Pancreas (tissue), 10 donors: ENCODE data around the gene SEC16A. TPM values are rescaled to one million over a fixed set of nuclear protein-coding genes. Genes with fewer than 3 reads are reported as not detected.

ENCODE experiments used
- ATAC-seq, 4 donors: fragments of 200-7000 bp; cut with Tn5 transposase; one replicate each; pipeline versions ENCODE4 v1.8.0 to v1.9.1; 2020; ENCODE audit warnings: mild to moderate bottlenecking in 4 of 4, moderate library complexity in 4 of 4
- DNase-seq, 6 donors: peaks; one replicate each; pipeline ENCODE4 v3.0.0-alpha.2; 2020
- FAIRE-seq: peaks from 2 replicates; lab custom pipeline; 2012; peaks lifted over from hg19 to GRCh38; lab: Jason Lieb, UNC
- H3K27ac ChIP-seq, 4 donors: fragments of 200-600 bp; sonication (generic); 1 replicate in 3 of 4; 2 replicates in 1 of 4; pipeline versions ENCODE4 v1.5.0 to v1.8.0; 2020
- H3K27me3 ChIP-seq, 4 donors: fragments of 200-600 bp; one replicate each; pipeline ENCODE4 v1.8.0; 2021
- H3K36me3 ChIP-seq, 3 donors: fragments of 200-600 bp; sonication (generic) in 1 of 3; one replicate each; pipeline versions ENCODE4 v1.5.0 to v1.8.0; 2020 to 2021
- H3K4me1 ChIP-seq, 3 donors: fragments of 200-600 bp; one replicate each; pipeline ENCODE4 v1.8.0; 2021
- H3K4me3 ChIP-seq, 4 donors: fragments of 200-600 bp; sonication (generic) in 2 of 4; one replicate each; pipeline versions ENCODE4 v1.5.0 to v1.8.0; 2020 to 2021
- H3K9me3 ChIP-seq, 4 donors: fragments of 200-600 bp; one replicate each; pipeline ENCODE4 v1.8.0; 2021
- CTCF ChIP-seq, 4 donors: fragments of 200-600 bp; sonication (generic) in 3 of 4; IDR thresholded peaks; one replicate each; pipeline versions ENCODE4 v1.5.0 to v1.8.0; 2021; ENCODE audit warnings: antibody characterized with exemption in 4 of 4
- WGBS, 2 donors: extraction: QIAGEN DNeasy Blood & Tissue Kit; methylation state at CpG; one replicate each; pipeline ENCODE4 v1.1.7; 2013; 5-methylcytosine and 5-hydroxymethylcytosine counted together
- intact Hi-C, 3 donors: fragments of 100-400 bp; cut with DNase I; formaldehyde crosslinking; loops; one replicate each; pipeline versions ENCODE4 v1.11.1 to v1.14.2; 2022
- polyA plus RNA-seq, 2 donors: library from polyadenylated mRNA; stranded (reverse); fragments of 200-250 nt; gene quantifications; one replicate each; pipeline ENCODE4 v1.2.3, GENCODE V29; 2013
- total RNA-seq, 6 donors: library from RNA; stranded (reverse); fragmentation: NEBNext Ultra II Directional in 4 of 6; extraction: Animal tissue kit (Norgen Biotek cat#: 25700) in 4 of 6; gene quantifications; one replicate each; pipeline versions ENCODE4 v1.2.1 to v1.2.4, GENCODE V29; 2021 to 2023
- donor health status: healthy with polysubstance abuse.
- donor health status: DM: no; HTN: no; CAD: no; lungs with moderate emphysema.
- donor health status: DM: no; HTN: no; CAD: no.
- donor health status: control.
- donor health status: control.
- donor health status: Bipolar disorder and iron deficiency.
- donor health status: DM: yes; HTN: yes; CAD: no.
- donor health status: DM: no; HTN: no; CAD: no.
- donor health status: DM: no; HTN: no; CAD: no.
- donor health status: DM: yes; HTN: yes; CAD: no.

Gene SEC16A
- total and polyA plus RNA-seq, 8 donors = 32.1 to 66.9 (median 40.8) TPM

- Histone ChIP-seq H3K4me1 (peaks cover 0 to 11% (median 7%) of the 10 kb centered on the region in 3 donors), H3K9me3 (no peaks in the 10 kb centered on the region), H3K4me3 (no peak overlapping the region), H3K36me3 (peaks cover 0 to 26% (median 25%) of the 10 kb centered on the region in 3 donors), H3K27ac (no peak overlapping the region), H3K27me3 (no peaks in the 10 kb centered on the region)
- no peak for ATAC-seq
- WGBS, 2 donors = 84 to 92% methylated on average over 12 of the region's 12 CpGs
- no peak for FAIRE-seq
- intact Hi-C loops = no loop called here
- peak in 1 of 6 donors; percentile 56 for DNase-seq
- TF ChIP-seq CTCF (IDR thresholded peaks at IDR 0.05) = no peak
These were observed 84.6 kb downstream of the SEC16A start for GRCh38 chr9:136398286-136398685.

GRCh38 chr9:136397643-136398042 lies 85.2 kb downstream of the SEC16A start:
- Histone ChIP-seq H3K27ac (no peak overlapping the region), H3K4me3 (no peak overlapping the region), H3K4me1 (peaks cover 0 to 11% (median 7%) of the 10 kb centered on the region in 3 donors), H3K9me3 (no peaks in the 10 kb centered on the region), H3K36me3 (peaks cover 0 to 26% (median 26%) of the 10 kb centered on the region in 3 donors), H3K27me3 (no peaks in the 10 kb centered on the region)
- ATAC-seq (no peak), FAIRE-seq (no peak), DNase-seq (peak in 1 of 6 donors; percentile 54)
- TF ChIP-seq CTCF (IDR thresholded peaks at IDR 0.05) = no peak
- intact Hi-C loops = no loop called here
- 63 to 79% methylated on average over 6 of the region's 6 CpGs for WGBS, 2 donors

GRCh38 chr9:136396219-136396515 lies 86.7 kb downstream of the SEC16A start:
- Histone ChIP-seq H3K4me3 (no peak overlapping the region), H3K27me3 (no peaks in the 10 kb centered on the region), H3K9me3 (no peaks in the 10 kb centered on the region), H3K27ac (no peak overlapping the region), H3K36me3 (peaks cover 0 to 39% (median 31%) of the 10 kb centered on the region in 3 donors), H3K4me1 (peaks cover 0 to 11% (median 7%) of the 10 kb centered on the region in 3 donors)
- no peak for DNase-seq
- WGBS, 2 donors = 56 to 65% methylated on average over 4 of the region's 4 CpGs
- intact Hi-C loops = no loop called here
- no peak for FAIRE-seq
- no peak for ATAC-seq
- no peak for TF ChIP-seq CTCF (IDR thresholded peaks at IDR 0.05)

- no peak for TF ChIP-seq CTCF (IDR thresholded peaks at IDR 0.05)
These were observed 87.3 kb downstream of the SEC16A start for GRCh38 chr9:136395345-136396218.

GRCh38 chr9:136395020-136395340 lies 87.9 kb downstream of the SEC16A start:
- FAIRE-seq = no peak

More at GRCh38 chr9:136395345-136396218, 87.3 kb downstream of the SEC16A start:
- FAIRE-seq = no peak
- Histone ChIP-seq H3K4me3 (no peak overlapping the region), H3K27me3 (no peaks in the 10 kb centered on the region), H3K27ac (no peak overlapping the region), H3K9me3 (no peaks in the 10 kb centered on the region), H3K36me3 (peaks cover 0 to 39% (median 31%) of the 10 kb centered on the region in 3 donors), H3K4me1 (peaks cover 0 to 9% (median 7%) of the 10 kb centered on the region in 3 donors)
- ATAC-seq = no peak
- peak in 2 of 6 donors; percentile 47 to 65 for DNase-seq
- intact Hi-C loops = no loop called here
- 86 to 87% methylated on average over 24 to 26 of the region's 26 CpGs for WGBS, 2 donors

More at GRCh38 chr9:136395020-136395340, 87.9 kb downstream of the SEC16A start:
- Histone ChIP-seq H3K27me3 (no peaks in the 10 kb centered on the region), H3K9me3 (no peaks in the 10 kb centered on the region), H3K4me1 (peaks cover 0 to 8% (median 7%) of the 10 kb centered on the region in 3 donors), H3K36me3 (peaks cover 0 to 40% (median 31%) of the 10 kb centered on the region in 3 donors), H3K27ac (no peak overlapping the region), H3K4me3 (no peak overlapping the region)
- 86 to 89% methylated on average over 13 of the region's 13 CpGs for WGBS, 2 donors
- ATAC-seq (no peak), DNase-seq (no peak)
- no peak for TF ChIP-seq CTCF (IDR thresholded peaks at IDR 0.05)
- intact Hi-C loops = no loop called here
